GM23248 (cell line): ENCODE data around the gene ZNF544.

Experiments used
- EZH2 ChIP-seq: fragments of 200-600 bp; sonication (generic); IDR thresholded peaks from 2 replicates; pipeline ENCODE4 v1.6.1; 2018; ENCODE audit warnings: antibody characterized with exemption, mild to moderate bottlenecking; ENCODE audit not compliant: insufficient read depth, poor library complexity, severe bottlenecking
- EZH2phosphoT487 ChIP-seq: fragments of 200-600 bp; sonication (generic); IDR thresholded peaks from 2 replicates; pipeline ENCODE4 v1.6.1; 2018; ENCODE audit warnings: antibody characterized with exemption, moderate library complexity, mild to moderate bottlenecking, low read depth; ENCODE audit not compliant: insufficient read depth

DNA sequence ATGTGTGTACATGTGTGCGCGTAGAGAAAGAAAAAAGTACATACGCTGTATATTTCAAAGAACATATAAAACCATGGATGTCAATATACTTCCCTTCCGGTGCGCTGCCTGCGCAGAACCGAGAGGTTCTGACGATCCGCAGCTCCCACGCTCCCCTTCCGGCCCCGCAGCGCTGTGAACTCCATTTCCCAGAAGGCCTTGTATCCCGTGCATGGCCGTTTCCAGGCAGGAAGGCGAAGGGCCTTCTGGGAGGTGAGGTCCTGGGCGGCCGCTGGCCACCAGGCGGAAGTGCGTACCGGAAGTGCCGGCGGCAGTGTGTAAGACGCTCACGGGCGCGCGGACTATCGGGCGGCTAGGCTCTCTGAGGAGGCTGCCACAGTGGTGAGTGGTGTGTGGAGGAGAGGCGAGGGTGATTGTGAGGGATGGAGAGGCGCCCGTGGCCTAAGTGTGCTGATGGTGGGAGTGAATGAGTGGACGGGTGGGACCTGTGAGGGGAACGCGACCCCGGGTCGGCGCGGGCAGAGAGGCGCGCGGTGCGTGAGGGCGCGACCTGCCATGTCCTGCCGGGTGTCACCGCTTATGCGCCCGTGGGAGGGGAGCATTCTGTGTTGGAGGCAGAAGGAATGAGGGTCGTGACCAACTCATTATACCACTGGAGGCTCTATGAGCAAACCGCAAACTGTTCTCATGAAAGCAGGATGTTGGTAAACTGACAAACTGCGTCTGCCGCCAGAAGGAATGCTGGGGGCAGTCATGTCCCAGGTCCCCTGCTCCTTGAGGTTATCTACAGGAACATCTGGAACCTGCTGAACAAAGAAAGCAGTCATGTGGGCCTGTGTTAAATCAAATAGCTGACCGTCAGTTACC is 76.6 kb downstream of the ZNF544 start, which contains the start of gene ERVK3-1:
- TF ChIP-seq EZH2 (no peak), EZH2phosphoT487 (no peak)
